Measurements from ENCODE around the gene CAPN7. TPM values are rescaled to one million over a fixed set of nuclear protein-coding genes. Genes with fewer than 3 reads are reported as not detected.
"Not testable (repeated sequence)": the region's sequence is repeated elsewhere in the genome, so short reads cannot be mapped to it uniquely, and the experiment has no call there.

Gene CAPN7
- total RNA-seq, 1 experiment from 2014 or later = 40.3 TPM

- Histone ChIP-seq H3K27me3 (replicated peaks; ENCODE audit: control insufficient read depth, insufficient read depth, low read length) (no peaks in the 10 kb centered on the region), H3K4me1 (no peaks in the 10 kb centered on the region), H3K36me3 (ENCODE audit: control insufficient read depth, insufficient read depth, low read length) (no peaks in the 10 kb centered on the region), H3K9me3 (0 out of 2 replicates have a peak, but pooled peaks cover 3% of the 10 kb centered on the region), H3K4me3 (ENCODE audit: low read depth, low read length) (no peak overlapping the region)
- H3K4me3 Mint-ChIP-seq (ENCODE audit: unreplicated experiment) = no peak overlapping the region
- no peak for DNase-seq
- no peaks in the 10 kb centered on the region for H3K36me3 Mint-ChIP-seq (ENCODE audit: insufficient read depth, unreplicated experiment)
- peaks cover 17% of the 10 kb centered on the region for H3K9me3 Mint-ChIP-seq (ENCODE audit: unreplicated experiment)
- intact Hi-C loops (cut with micrococcal nuclease; ENCODE audit: unreplicated experiment) = no loop called here
- no peak for TF ChIP-seq CTCF (IDR thresholded peaks at IDR 0.05; ENCODE audit: insufficient read depth in 1 of 2, low read depth in 1 of 2, low read length in 1 of 2, severe bottlenecking in 1 of 2, unreplicated experiment in 1 of 2)
- H3K27ac Mint-ChIP-seq (ENCODE audit: unreplicated experiment) = no peak overlapping the region
- no TSS peak for BruUV-seq (replicated peaks)
- CTCF ChIA-PET = no interaction called here
- peaks cover 5% of the 10 kb centered on the region for H3K27me3 Mint-ChIP-seq (ENCODE audit: insufficient read depth, unreplicated experiment)
- H3K4me1 Mint-ChIP-seq (ENCODE audit: low read depth, unreplicated experiment) = no peaks in the 10 kb centered on the region
- POLR2A ChIA-PET = no interaction called here
These were observed 45.4 kb upstream of the CAPN7 start for GRCh38 chr3:15160662-15161061.

GRCh38 chr3:15161133-15161532 is 44.9 kb upstream of the CAPN7 start:
- H3K27me3 Mint-ChIP-seq (ENCODE audit: insufficient read depth, unreplicated experiment) = peaks cover 4% of the 10 kb centered on the region
- CTCF ChIA-PET = no interaction called here

DNA sequence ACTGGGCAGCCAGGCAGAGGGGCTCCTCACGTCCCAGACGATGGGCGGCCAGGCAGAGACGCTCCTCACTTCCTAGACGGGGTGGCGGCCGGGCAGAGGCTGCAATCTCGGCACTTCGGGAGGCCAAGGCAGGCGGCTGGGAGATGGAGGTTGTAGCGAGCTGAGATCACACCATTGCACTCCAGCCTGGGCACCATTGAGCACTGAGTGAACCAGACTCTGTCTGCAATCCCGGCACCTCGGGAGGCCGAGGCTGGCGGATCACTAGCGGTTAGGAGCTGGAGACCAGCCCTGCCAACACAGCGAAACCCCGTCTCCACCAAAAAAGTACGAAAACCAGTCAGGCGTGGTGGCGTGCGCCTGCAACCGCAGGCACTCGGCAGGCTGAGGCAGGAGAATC is 42.4 kb upstream of the CAPN7 start:
- H3K4me3 Mint-ChIP-seq (ENCODE audit: unreplicated experiment); H3K4me3 ChIP-seq (ENCODE audit: low read depth, low read length); CTCF ChIA-PET; H3K36me3 Mint-ChIP-seq (ENCODE audit: insufficient read depth, unreplicated experiment); DNase-seq; H3K27me3 Mint-ChIP-seq (ENCODE audit: insufficient read depth, unreplicated experiment); H3K9me3 Mint-ChIP-seq (ENCODE audit: unreplicated experiment); H3K27ac Mint-ChIP-seq (ENCODE audit: unreplicated experiment); H3K36me3 ChIP-seq (ENCODE audit: control insufficient read depth, insufficient read depth, low read length); intact Hi-C loops (cut with micrococcal nuclease; ENCODE audit: unreplicated experiment); H3K4me1 Mint-ChIP-seq (ENCODE audit: low read depth, unreplicated experiment); BruUV-seq (replicated peaks); H3K27me3 ChIP-seq (replicated peaks; ENCODE audit: control insufficient read depth, insufficient read depth, low read length); H3K9me3 ChIP-seq; POLR2A ChIA-PET; H3K4me1 ChIP-seq: not testable (repeated sequence)

More at GRCh38 chr3:15161133-15161532, 44.9 kb upstream of the CAPN7 start:
- no peak overlapping the region for H3K4me3 Mint-ChIP-seq (ENCODE audit: unreplicated experiment)
- no peak for DNase-seq
- Histone ChIP-seq H3K27me3 (replicated peaks; ENCODE audit: control insufficient read depth, insufficient read depth, low read length) (no peaks in the 10 kb centered on the region), H3K36me3 (ENCODE audit: control insufficient read depth, insufficient read depth, low read length) (no peaks in the 10 kb centered on the region), H3K4me1 (no peaks in the 10 kb centered on the region), H3K4me3 (ENCODE audit: low read depth, low read length) (no peak overlapping the region), H3K9me3 (0 out of 2 replicates have a peak, but pooled peaks cover 3% of the 10 kb centered on the region)
- BruUV-seq (replicated peaks) = no TSS peak
- POLR2A ChIA-PET = no interaction called here
- no peak overlapping the region for H3K27ac Mint-ChIP-seq (ENCODE audit: unreplicated experiment)
- intact Hi-C loops (cut with micrococcal nuclease; ENCODE audit: unreplicated experiment) = no loop called here
- no peaks in the 10 kb centered on the region for H3K4me1 Mint-ChIP-seq (ENCODE audit: low read depth, unreplicated experiment)
- no peak for TF ChIP-seq CTCF (IDR thresholded peaks at IDR 0.05; ENCODE audit: insufficient read depth in 1 of 2, low read depth in 1 of 2, low read length in 1 of 2, severe bottlenecking in 1 of 2, unreplicated experiment in 1 of 2)
- H3K36me3 Mint-ChIP-seq (ENCODE audit: insufficient read depth, unreplicated experiment) = no peaks in the 10 kb centered on the region
- H3K9me3 Mint-ChIP-seq (ENCODE audit: unreplicated experiment) = peaks cover 17% of the 10 kb centered on the region

DNA sequence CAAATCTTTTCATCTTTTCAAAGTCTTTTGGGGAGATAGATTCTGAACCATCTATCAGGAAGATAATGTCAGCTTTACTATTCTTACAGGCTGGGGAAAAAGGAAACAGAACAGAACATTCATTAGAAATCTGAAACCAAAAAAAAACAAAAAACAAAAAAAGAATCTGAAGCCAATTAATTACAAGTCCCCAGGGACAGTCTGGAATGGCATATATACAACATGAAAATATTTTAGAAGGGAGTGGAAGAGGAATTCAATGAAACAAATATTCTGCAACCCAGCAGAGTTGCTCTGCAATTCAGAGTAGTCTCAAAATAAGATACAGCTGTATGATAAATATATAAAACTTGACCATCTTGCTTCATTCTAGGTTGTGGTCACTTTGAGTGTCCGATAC is 41.7 kb upstream of the CAPN7 start:
- POLR2A ChIA-PET = no interaction called here
- no peaks in the 10 kb centered on the region for H3K27me3 ChIP-seq (replicated peaks; ENCODE audit: control insufficient read depth, insufficient read depth, low read length)
- DNase-seq = no peak
- H3K27ac Mint-ChIP-seq (ENCODE audit: unreplicated experiment) = no peak overlapping the region
- H3K9me3 ChIP-seq = no peaks in the 10 kb centered on the region; the same call in 1 of the 2 replicates
- H3K36me3 Mint-ChIP-seq (ENCODE audit: insufficient read depth, unreplicated experiment) = no peaks in the 10 kb centered on the region
- no peak for TF ChIP-seq CTCF (IDR thresholded peaks at IDR 0.05; ENCODE audit: insufficient read depth in 1 of 2, low read depth in 1 of 2, low read length in 1 of 2, severe bottlenecking in 1 of 2, unreplicated experiment in 1 of 2)
- intact Hi-C loops (cut with micrococcal nuclease; ENCODE audit: unreplicated experiment) = no loop called here
- H3K4me3 Mint-ChIP-seq (ENCODE audit: unreplicated experiment) = no peak overlapping the region
- peaks cover 9% of the 10 kb centered on the region for H3K9me3 Mint-ChIP-seq (ENCODE audit: unreplicated experiment)
- BruUV-seq (replicated peaks) = no TSS peak
- no peaks in the 10 kb centered on the region for H3K4me1 Mint-ChIP-seq (ENCODE audit: low read depth, unreplicated experiment)
- no peaks in the 10 kb centered on the region for H3K36me3 ChIP-seq (ENCODE audit: control insufficient read depth, insufficient read depth, low read length)
- CTCF ChIA-PET = no interaction called here
- H3K27me3 Mint-ChIP-seq (ENCODE audit: insufficient read depth, unreplicated experiment) = no peaks in the 10 kb centered on the region
- H3K4me1 ChIP-seq = no peaks in the 10 kb centered on the region
- no peak overlapping the region for H3K4me3 ChIP-seq (ENCODE audit: low read depth, low read length)

Data from Caco-2 (cell line).